Adrenal gland (tissue), 12 donors: ENCODE results near the gene RNF25. TPM values are rescaled to one million over a fixed set of nuclear protein-coding genes. Genes with fewer than 3 reads are reported as not detected.

Source experiments
- DNase-seq, 7 donors: peaks; one replicate each; pipeline ENCODE4 v3.0.0-alpha.2; 2019 to 2020
- H3K27ac ChIP-seq, 5 donors: fragments of 200-600 bp; sonication (generic) in 4 of 5; 1 replicate in 3 of 5; 2 replicates in 2 of 5; pipeline versions ENCODE4 v1.5.1 to v1.8.0; 2016 to 2020; ENCODE audit warnings: mild to moderate bottlenecking in 1 of 5
- H3K27me3 ChIP-seq: fragments of 200-600 bp; 2 replicates; pipeline ENCODE4 v1.8.0; 2021
- H3K36me3 ChIP-seq, 2 donors: fragments of 200-600 bp; replicated peaks in 1 of 2; 1 replicate in 1 of 2; 2 replicates in 1 of 2; pipeline versions ENCODE4 v1.5.1 to v1.8.0; 2018 to 2022
- H3K4me1 ChIP-seq, 2 donors: fragments of 200-600 bp; replicated peaks in 1 of 2; 1 replicate in 1 of 2; 2 replicates in 1 of 2; pipeline versions ENCODE4 v1.5.1 to v1.8.0; 2018 to 2021
- H3K4me3 ChIP-seq, 4 donors: fragments of 200-600 bp; sonication (generic) in 3 of 4; one replicate each; pipeline ENCODE4 v1.5.1; 2016 to 2018
- H3K9me3 ChIP-seq, 3 donors: fragments of 200-600 bp; sonication (generic) in 1 of 3; replicated peaks in 1 of 3; 1 replicate in 2 of 3; 2 replicates in 1 of 3; pipeline versions ENCODE4 v1.5.1 to v1.8.0; 2016 to 2021
- CTCF ChIP-seq, 6 experiments: fragments of 450-650 bp in 4 of 6; fragments of 200-600 bp in 2 of 6; sonication (generic) in 1 of 6; IDR thresholded peaks; 1 replicate in 5 of 6; 2 replicates in 1 of 6; pipeline versions ENCODE4 v1.5.1 to v1.8.0; 2016 to 2021; ENCODE audit warnings: antibody characterized with exemption in 6 of 6, mild to moderate bottlenecking in 2 of 6, moderate library complexity in 1 of 6
- POLR2A ChIP-seq, 2 donors: fragments of 450-650 bp; IDR thresholded peaks; one replicate each; pipeline ENCODE4 v1.6.1; 2017; ENCODE audit warnings: antibody characterized with exemption in 2 of 2, mild to moderate bottlenecking in 2 of 2, moderate library complexity in 1 of 2
- WGBS, 4 donors: extraction: QIAGEN DNeasy Blood & Tissue Kit in 2 of 4; methylation state at CpG; one replicate each; pipeline versions ENCODE4 v1.1.5 to v1.1.7; 2013 to 2017; 5-methylcytosine and 5-hydroxymethylcytosine counted together
- intact Hi-C, 2 donors: fragments of 100-400 bp; cut with DNase I; formaldehyde crosslinking; loops; one replicate each; pipeline versions ENCODE4 v1.14.1 to v1.15.0; 2022 to 2023
- polyA plus RNA-seq, 3 donors: library from polyadenylated mRNA; stranded (reverse); fragments of 200-250 nt in 2 of 3; fragments of 350-450 nt in 1 of 3; fragmentation: Illumina TruSeq in 1 of 3; extraction: RNeasy Lipid Tissue Mini Kit (QIAGEN cat#74804) in 1 of 3; gene quantifications; one replicate each; pipeline ENCODE4 v1.2.3, GENCODE V29; 2013 to 2014
- total RNA-seq, 9 donors: library from RNA; depleted of rRNA in 4 of 9; stranded (reverse); fragments of >200 nt in 4 of 9; fragments of 120-200 nt in 1 of 9; fragmentation: NEBNext Ultra II Directional in 1 of 9; extraction: Animal tissue kit (Norgen Biotek cat#: 25700) in 1 of 9; gene quantifications; one replicate each; pipeline versions ENCODE4 v1.1.0 to v1.2.4, GENCODE V29; 2013 to 2023
- donor health status: healthy with polysubstance abuse.
- donor health status: Bipolar disorder and iron deficiency.
- donor health status: DM: yes; HTN: yes; CAD: no.
- donor health status: DM: no; HTN: no; CAD: no.
- donor health status: DM: no; HTN: no; CAD: no.
- donor health status: DM: yes; HTN: yes; CAD: no.

The RNF25 gene
- total and polyA plus RNA-seq, 12 donors = 19.7 to 70.4 (median 29.5) TPM

- peak within 1 kb of the TSS; percentile 52 to 96 (median 76) for H3K4me3 ChIP-seq
- intact Hi-C loops = no loop called here
- peak within 1 kb of the TSS in 1 of 5 donors; percentile 65 for H3K27ac ChIP-seq
These were observed 12.4 kb downstream of the RNF25 start, which contains the start of the genes BCS1L and ZNF142 for GRCh38 chr2:218659258-218659987. Gene BCS1L, plus strand, starts transcription at chr2:218659683. Its CDS starts 1,305 bp downstream, at chr2:218660988. Gene ZNF142, minus strand, starts transcription at chr2:218659623. Its CDS starts 3,194 bp downstream, at chr2:218656429.

GRCh38 chr2:218658671-218659257, 13.0 kb downstream of the RNF25 start:
- Histone ChIP-seq H3K4me3 (peak overlapping the region; percentile 17 to 96 (median 70)), H3K36me3 (peaks cover 0 to 52% of the 10 kb centered on the region in 2 donors), H3K4me1 (peaks cover 0 to 12% of the 10 kb centered on the region in 2 donors), H3K9me3 (no peaks in the 10 kb centered on the region), H3K27me3 (no peaks in the 10 kb centered on the region), H3K27ac (peak overlapping the region in 1 of 5 donors; percentile 65)
- DNase-seq = peak in 3 of 7 donors; percentile 20 to 64 (median 26)
- intact Hi-C loops = no loop called here
- 1 to 3% (median 2%) methylated on average over 25 to 27 of the region's 27 CpGs for WGBS, 4 donors
- TF ChIP-seq CTCF (IDR thresholded peaks at IDR 0.05) (peak in 3 of 6 experiments; percentile 21 to 34 (median 22)), POLR2A (IDR thresholded peaks at IDR 0.05) (no peak)

More at GRCh38 chr2:218659258-218659987, 12.4 kb downstream of the RNF25 start, which contains the start of the genes BCS1L and ZNF142:
- H3K9me3 ChIP-seq = no peaks in the 10 kb centered on the region
- H3K36me3 ChIP-seq = peaks cover 0 to 52% of the 10 kb centered on the region in 2 donors
- H3K4me1 ChIP-seq = peaks cover 0 to 12% of the 10 kb centered on the region in 2 donors
- WGBS, 4 donors = 0 to 1% (median 0%) methylated on average over 11 to 49 of the region's 49 CpGs
- peak in 1 of 2 donors; percentile 71 for TF ChIP-seq POLR2A (IDR thresholded peaks at IDR 0.05)
- no peak for TF ChIP-seq CTCF (IDR thresholded peaks at IDR 0.05)
- peak; percentile 89 to 95 (median 91) for DNase-seq
- no peaks in the 10 kb centered on the region for H3K27me3 ChIP-seq

- Histone ChIP-seq H3K9me3 (no peaks in the 10 kb centered on the region), H3K36me3 (peaks cover 0 to 58% of the 10 kb centered on the region in 2 donors), H3K4me3 (no peak overlapping the region), H3K4me1 (peaks cover 0 to 12% of the 10 kb centered on the region in 2 donors), H3K27me3 (no peaks in the 10 kb centered on the region), H3K27ac (no peak overlapping the region)
- no peak for DNase-seq
- intact Hi-C loops = no loop called here
- TF ChIP-seq POLR2A (IDR thresholded peaks at IDR 0.05) = no peak
- no peak for TF ChIP-seq CTCF (IDR thresholded peaks at IDR 0.05)
- 86 to 95% (median 87%) methylated on average over 2 of the region's 2 CpGs for WGBS, 4 donors
These were observed 16.1 kb downstream of the RNF25 start for GRCh38 chr2:218655751-218656150.

- DNase-seq = no peak
- Histone ChIP-seq H3K36me3 (peaks cover 0 to 92% of the 10 kb centered on the region in 2 donors), H3K9me3 (no peaks in the 10 kb centered on the region), H3K27me3 (no peaks in the 10 kb centered on the region), H3K27ac (no peak overlapping the region), H3K4me1 (no peaks in the 10 kb centered on the region), H3K4me3 (no peak overlapping the region)
- 85 to 90% (median 87%) methylated on average over 10 to 11 of the region's 11 CpGs for WGBS, 4 donors
- intact Hi-C loops = loop anchor here (10.0 kb wide), 3 partner anchors 74 to 244 kb away; partner anchors contain the start of gene VIL1 (in 1 of the 2)
- TF ChIP-seq CTCF (IDR thresholded peaks at IDR 0.05) (no peak), POLR2A (IDR thresholded peaks at IDR 0.05) (no peak)
These were observed 23.1 kb downstream of the RNF25 start for GRCh38 chr2:218648787-218649100.
